Caco-2 (cell line): ENCODE measurements around the gene HSD17B8. TPM values are rescaled to one million over a fixed set of nuclear protein-coding genes. Genes with fewer than 3 reads are reported as not detected.

Source experiments
- BruUV-seq: library from RNA; stranded (reverse); fragments of 400-500 nt; replicated peaks from 2 replicates; lab custom pipeline; 2021; lab: Mats Ljungman, UMichigan
- CTCF ChIA-PET: fragments of 300-600 bp; sonication (Branson Sonifier 250); formaldehyde crosslinking; loops from one replicate; lab custom pipeline; 2022; ENCODE audit warnings: antibody characterized with exemption; lab: Charles Lee
- POLR2A ChIA-PET: fragments of 300-600 bp; sonication (Branson Sonifier 250); formaldehyde crosslinking; loops from one replicate; lab custom pipeline; 2022; ENCODE audit warnings: antibody characterized with exemption; lab: Charles Lee
- DNase-seq, 2 experiments: peaks; one replicate each; pipeline versions ENCODE4 v3.0.0 to v3.0.0-alpha.2; 2020 to 2022
- H3K27me3 ChIP-seq: replicated peaks from 2 replicates; pipeline ENCODE4 v1.6.0; 2011; ENCODE audit warnings: low read length; ENCODE audit not compliant: control insufficient read depth, insufficient read depth
- H3K36me3 ChIP-seq: 2 replicates; pipeline ENCODE4 v1.5.1; 2011; ENCODE audit warnings: low read length; ENCODE audit not compliant: control insufficient read depth, insufficient read depth
- H3K4me1 ChIP-seq: fragments of 250-450 bp; sonication (Bioruptor Pico); 2 replicates; pipeline ENCODE4 v1.5.1; 2020; ENCODE audit warnings: mild to moderate bottlenecking
- H3K4me3 ChIP-seq: 2 replicates; pipeline ENCODE4 v1.5.1; 2011; ENCODE audit warnings: low read depth, mild to moderate bottlenecking, control low read depth, low read length
- H3K9me3 ChIP-seq: fragments of 250-450 bp; sonication (Bioruptor Pico); 2 replicates; pipeline ENCODE4 v1.5.1; 2020; ENCODE audit warnings: mild to moderate bottlenecking, moderate library complexity
- H3K27ac Mint-ChIP-seq: one replicate; pipeline ENCODE4 v1.8.0; 2022; ENCODE audit warnings: mixed read lengths; ENCODE audit not compliant: unreplicated experiment
- H3K27me3 Mint-ChIP-seq: one replicate; pipeline ENCODE4 v1.8.0; 2022; ENCODE audit warnings: mixed read lengths; ENCODE audit not compliant: insufficient read depth, unreplicated experiment
- H3K36me3 Mint-ChIP-seq: one replicate; pipeline ENCODE4 v1.8.0; 2022; ENCODE audit warnings: mild to moderate bottlenecking, mixed read lengths; ENCODE audit not compliant: insufficient read depth, unreplicated experiment
- H3K4me1 Mint-ChIP-seq: one replicate; pipeline ENCODE4 v1.8.0; 2022; ENCODE audit warnings: low read depth, mixed read lengths; ENCODE audit not compliant: unreplicated experiment
- H3K4me3 Mint-ChIP-seq: one replicate; pipeline ENCODE4 v1.8.0; 2022; ENCODE audit warnings: mild to moderate bottlenecking, moderate library complexity, mixed read lengths; ENCODE audit not compliant: unreplicated experiment
- H3K9me3 Mint-ChIP-seq: one replicate; pipeline ENCODE4 v1.8.0; 2022; ENCODE audit warnings: mixed read lengths; ENCODE audit not compliant: unreplicated experiment
- CTCF ChIP-seq, 2 experiments: fragments of 200-600 bp in 1 of 2; IDR thresholded peaks; 1 replicate in 1 of 2; 2 replicates in 1 of 2; pipeline versions ENCODE4 v1.5.1 to v1.8.0; 2011 to 2022; ENCODE audit warnings: antibody characterized with exemption in 1 of 2, control low read depth in 1 of 2, inconsistent platforms in 1 of 2, low read depth in 1 of 2, low read length in 1 of 2, mild to moderate bottlenecking in 1 of 2, moderate library complexity in 1 of 2; ENCODE audit not compliant: insufficient read depth in 1 of 2, severe bottlenecking in 1 of 2, unreplicated experiment in 1 of 2
- intact Hi-C: fragments of 100-400 bp; cut with micrococcal nuclease; formaldehyde crosslinking; loops from one replicate; pipeline ENCODE4 v1.10.0; 2022; ENCODE audit not compliant: unreplicated experiment
- total RNA-seq: library from RNA; stranded (reverse); gene quantifications from 2 replicates; pipeline ENCODE4 v1.2.3, GENCODE V29; 2022

Gene HSD17B8
- total RNA-seq, 1 experiment from 2014 or later = 10.0 TPM

- Histone ChIP-seq H3K4me1 (no peaks in the 10 kb centered on the region), H3K9me3 (no peaks in the 10 kb centered on the region), H3K27me3 (no peaks in the 10 kb centered on the region), H3K4me3 (no peak overlapping the region), H3K36me3 (no peaks in the 10 kb centered on the region)
- H3K4me3 Mint-ChIP-seq = no peak overlapping the region
- CTCF ChIA-PET = no interaction called here
- no peak overlapping the region for H3K27ac Mint-ChIP-seq
- peaks cover 12% of the 10 kb centered on the region for H3K27me3 Mint-ChIP-seq
- POLR2A ChIA-PET = no interaction called here
- H3K4me1 Mint-ChIP-seq = peaks cover 12% of the 10 kb centered on the region
- intact Hi-C loops = no loop called here
- DNase-seq = no peak
- no peaks in the 10 kb centered on the region for H3K9me3 Mint-ChIP-seq
- no peaks in the 10 kb centered on the region for H3K36me3 Mint-ChIP-seq
- no peak for TF ChIP-seq CTCF (IDR thresholded peaks at IDR 0.05; ENCODE audit: insufficient read depth in 1 of 2, low read depth in 1 of 2, low read length in 1 of 2, severe bottlenecking in 1 of 2, unreplicated experiment in 1 of 2)
- no TSS peak for BruUV-seq
These were observed 38.7 kb upstream of the HSD17B8 start for GRCh38 chr6:33165581-33166258.

- H3K36me3 Mint-ChIP-seq = no peaks in the 10 kb centered on the region
- POLR2A ChIA-PET = no interaction called here
These were observed 38.1 kb upstream of the HSD17B8 start for GRCh38 chr6:33166363-33166762.

GRCh38 chr6:33166811-33167210 is 37.6 kb upstream of the HSD17B8 start:
- no peaks in the 10 kb centered on the region for H3K9me3 ChIP-seq
- peaks cover 12% of the 10 kb centered on the region for H3K27me3 Mint-ChIP-seq
- no peak for TF ChIP-seq CTCF (IDR thresholded peaks at IDR 0.05; ENCODE audit: insufficient read depth in 1 of 2, low read depth in 1 of 2, low read length in 1 of 2, severe bottlenecking in 1 of 2, unreplicated experiment in 1 of 2)
- H3K4me1 ChIP-seq = no peaks in the 10 kb centered on the region
- no peak for DNase-seq
- no peaks in the 10 kb centered on the region for H3K36me3 Mint-ChIP-seq
- BruUV-seq = no TSS peak
- intact Hi-C loops = no loop called here
- H3K27me3 ChIP-seq = no peaks in the 10 kb centered on the region
- POLR2A ChIA-PET = no interaction called here
- H3K9me3 Mint-ChIP-seq = no peaks in the 10 kb centered on the region
- H3K27ac Mint-ChIP-seq = no peak overlapping the region
- H3K4me1 Mint-ChIP-seq = peaks cover 4% of the 10 kb centered on the region
- no peak overlapping the region for H3K4me3 Mint-ChIP-seq
- H3K36me3 ChIP-seq = no peaks in the 10 kb centered on the region
- CTCF ChIA-PET = no interaction called here
- no peak overlapping the region for H3K4me3 ChIP-seq

More at GRCh38 chr6:33166363-33166762, 38.1 kb upstream of the HSD17B8 start:
- intact Hi-C loops = no loop called here
- no peaks in the 10 kb centered on the region for H3K4me1 ChIP-seq
- Mint-ChIP-seq H3K27ac (no peak overlapping the region), H3K9me3 (no peaks in the 10 kb centered on the region), H3K27me3 (peaks cover 12% of the 10 kb centered on the region), H3K4me3 (no peak overlapping the region), H3K4me1 (peaks cover 8% of the 10 kb centered on the region)
- CTCF ChIA-PET = no interaction called here
- no TSS peak for BruUV-seq
- peak in 1 of 2 experiments; percentile 29 for DNase-seq
- no peak overlapping the region for H3K4me3 ChIP-seq
- no peaks in the 10 kb centered on the region for H3K9me3 ChIP-seq
- no peaks in the 10 kb centered on the region for H3K36me3 ChIP-seq
- no peaks in the 10 kb centered on the region for H3K27me3 ChIP-seq
- TF ChIP-seq CTCF (IDR thresholded peaks at IDR 0.05; ENCODE audit: insufficient read depth in 1 of 2, low read depth in 1 of 2, low read length in 1 of 2, severe bottlenecking in 1 of 2, unreplicated experiment in 1 of 2) = no peak
